Inflammatory macrophage (primary cell): ENCODE results near the gene PLCG1.

Experiments
- DNase-seq, 2 donors: peaks; one replicate each; pipeline ENCODE4 v3.0.0-alpha.2; 2020 to 2022

Gene PLCG1

DNA sequence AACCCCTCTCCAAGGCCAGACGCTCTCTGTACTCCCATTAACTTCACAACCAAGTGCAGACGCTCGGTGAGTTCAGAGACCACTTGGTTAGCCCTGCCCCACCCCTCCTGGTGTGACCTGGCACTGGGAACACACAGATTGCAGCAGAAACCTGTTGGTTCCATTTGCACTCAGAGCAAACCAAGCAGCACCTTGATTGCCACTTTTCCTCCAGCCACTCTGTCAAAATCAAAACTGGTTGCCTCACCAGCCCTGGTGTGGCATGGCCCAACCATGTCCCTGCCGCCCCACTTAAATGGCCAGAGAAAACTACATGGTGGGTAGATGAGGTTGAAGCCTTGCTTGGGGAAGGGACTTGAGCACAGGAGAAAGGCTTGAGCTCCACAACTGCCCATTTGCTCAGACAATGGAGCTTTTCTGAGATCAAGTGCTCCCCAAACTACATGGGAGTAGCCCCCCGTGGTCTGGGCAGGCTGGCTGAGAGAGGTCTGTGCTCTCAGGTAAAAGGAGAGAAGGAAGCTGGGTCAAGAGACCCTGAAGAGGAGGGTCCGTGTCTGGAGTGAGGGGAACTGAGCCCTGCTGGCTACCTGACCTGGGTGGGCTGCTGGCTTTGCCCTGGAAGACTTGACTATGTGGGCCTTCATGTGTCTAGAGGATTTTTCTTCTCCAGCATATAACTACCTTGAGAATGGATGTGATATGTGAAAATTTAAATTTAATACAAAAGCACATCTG, 43.4 kb downstream of the PLCG1 start:
- DNase-seq: no peak

DNA sequence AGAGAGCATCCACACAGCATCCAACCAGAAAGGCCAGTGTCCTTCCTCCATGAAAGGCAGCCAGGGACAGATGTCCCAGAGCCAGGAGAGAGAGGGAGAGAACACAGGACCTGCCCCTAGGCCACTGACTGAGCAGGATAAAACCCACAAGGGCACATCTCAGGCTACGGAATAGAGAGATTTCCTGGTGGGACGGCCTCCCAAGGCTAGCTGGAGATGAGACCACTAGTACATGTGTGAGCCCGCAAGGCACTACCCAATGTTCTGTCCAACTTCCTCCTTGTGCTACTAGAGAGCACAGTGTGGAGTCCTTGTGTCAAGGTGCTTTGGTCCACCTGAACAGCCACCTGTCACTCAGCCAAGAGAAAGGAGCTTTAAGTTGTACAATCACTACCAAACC, 44.2 kb downstream of the PLCG1 start:
- no peak for DNase-seq

DNA sequence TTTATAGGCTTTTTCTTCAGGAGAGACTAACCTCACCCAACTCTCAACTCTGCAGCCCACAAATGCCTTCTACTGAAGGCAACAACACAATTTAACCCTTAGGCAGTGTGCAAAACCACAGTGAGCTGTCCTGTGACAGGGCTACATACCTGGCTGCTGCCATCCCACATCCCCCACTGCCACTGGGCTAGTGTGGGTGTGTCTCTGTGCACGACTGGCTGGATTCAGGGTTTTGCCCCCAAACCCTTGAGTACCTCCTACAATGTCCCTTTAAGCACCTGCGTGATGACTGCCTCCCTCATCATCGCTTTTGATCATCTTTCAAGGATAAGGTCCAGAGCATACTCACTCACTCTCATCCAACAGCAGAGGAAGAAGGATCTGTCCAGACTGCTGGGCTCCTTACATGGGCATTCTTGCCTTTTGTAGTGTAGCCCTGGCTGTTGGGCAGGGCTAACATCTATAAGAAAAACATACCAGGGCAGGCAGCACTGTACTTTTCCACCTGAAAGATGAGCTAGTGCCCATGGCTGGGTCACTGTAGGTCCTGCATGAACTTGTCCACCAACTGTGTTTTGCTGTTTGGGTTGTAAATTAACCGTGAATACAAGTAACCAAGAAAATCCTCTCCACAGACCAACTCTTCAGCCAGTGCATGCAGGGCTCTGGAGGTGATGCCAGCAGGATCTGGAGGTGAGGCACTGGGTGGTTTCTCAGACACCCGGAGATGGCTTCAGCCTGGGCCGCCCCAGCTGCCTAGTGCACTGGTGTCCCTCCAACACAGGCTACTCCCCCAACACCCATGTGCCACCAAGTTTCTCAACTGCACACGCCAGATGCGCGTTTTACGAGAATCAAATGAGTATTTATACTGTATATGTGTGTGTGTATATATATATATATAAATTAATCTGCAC, 45.2 kb downstream of the PLCG1 start:
- DNase-seq: no peak

DNA sequence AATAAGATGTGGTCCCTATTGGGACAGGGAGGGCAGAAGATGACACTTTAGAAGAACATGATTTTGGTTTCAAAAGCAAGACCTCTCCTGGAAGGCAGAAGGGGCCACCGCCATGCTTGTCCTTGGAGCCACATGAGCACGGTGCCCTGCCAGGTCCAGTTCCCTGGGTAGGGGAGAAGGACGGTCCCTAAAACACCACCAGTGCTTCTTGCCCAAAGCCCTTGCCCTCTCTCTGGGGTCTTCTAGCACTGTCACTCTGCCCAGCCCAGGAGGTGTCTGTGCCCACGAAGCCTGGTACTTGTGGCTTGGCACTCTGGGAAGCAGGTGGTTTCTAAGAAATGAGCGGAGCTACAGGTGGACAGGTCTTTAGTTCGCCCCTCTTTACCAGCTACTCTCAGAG, 46.0 kb downstream of the PLCG1 start:
- DNase-seq: no peak

GRCh38 chr20:41183831-41184230, 46.5 kb downstream of the PLCG1 start:
- no peak for DNase-seq

GRCh38 chr20:41185013-41185757, 47.8 kb downstream of the PLCG1 start:
- DNase-seq: no peak

GRCh38 chr20:41187668-41188067, 50.3 kb downstream of the PLCG1 start:
- DNase-seq: no peak

DNA sequence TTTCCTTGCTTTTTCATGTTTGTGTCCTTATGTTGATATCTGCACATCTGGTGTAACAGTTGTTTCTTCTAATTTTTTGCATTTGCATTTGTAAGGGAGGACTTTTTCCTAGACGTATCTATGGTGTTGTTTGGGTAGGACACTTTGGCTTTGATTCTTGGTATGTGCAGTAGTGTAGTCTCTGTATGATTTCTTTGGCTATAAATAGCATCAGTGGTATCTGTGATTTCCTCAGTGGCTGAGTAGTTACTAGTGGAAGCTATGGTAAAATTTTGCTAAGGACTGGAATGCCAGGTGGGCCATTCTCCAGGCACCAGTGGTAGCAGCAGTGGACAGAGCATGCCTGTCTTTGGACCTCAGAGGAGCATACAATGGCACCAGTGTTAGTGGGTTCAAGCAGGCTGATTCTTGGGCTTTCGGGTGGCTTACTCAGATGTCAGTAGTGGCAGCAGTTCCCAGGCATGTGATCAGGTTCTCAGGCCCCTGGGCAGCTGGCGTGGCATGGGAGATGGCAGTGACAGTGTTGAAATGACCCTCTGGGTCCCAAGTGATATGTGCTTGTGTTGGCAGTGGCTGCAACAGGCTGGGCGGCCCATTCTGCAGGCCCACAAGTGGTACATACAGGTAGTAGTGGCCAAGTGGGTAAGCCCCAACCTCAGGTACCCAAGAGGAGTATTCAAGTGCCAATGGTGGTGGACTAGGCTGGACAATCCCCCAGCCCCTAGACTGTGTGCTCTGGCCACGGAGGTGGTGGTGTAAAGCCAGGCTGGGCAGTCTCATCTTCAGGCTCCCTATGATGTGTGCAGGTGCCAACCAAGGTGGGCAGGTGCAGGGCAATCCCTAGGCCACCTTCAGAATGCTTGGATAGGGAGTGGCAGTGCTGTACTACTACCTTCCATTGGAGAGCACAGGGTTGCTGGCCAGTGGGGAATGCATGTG, 54.5 kb downstream of the PLCG1 start:
- no peak for DNase-seq

DNA sequence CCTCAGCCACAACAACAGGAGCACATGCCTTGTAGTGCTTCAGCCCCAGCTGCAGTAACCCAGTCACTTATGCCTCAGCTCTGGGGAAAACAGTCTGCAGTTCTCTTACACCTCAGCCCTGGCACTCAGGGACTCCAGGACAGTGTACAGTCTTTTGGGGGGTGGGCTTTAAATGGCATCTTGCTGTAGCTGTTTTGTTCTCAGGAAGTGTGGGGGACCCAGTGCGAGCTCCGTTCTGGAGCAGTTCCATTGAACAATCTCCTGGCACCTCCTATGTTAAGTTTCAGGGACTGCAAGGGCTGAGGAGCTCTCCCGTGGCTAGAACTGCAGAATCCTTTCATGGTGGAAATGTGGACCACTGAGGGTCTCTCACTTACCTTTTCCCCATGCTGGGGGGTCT, 55.2 kb downstream of the PLCG1 start:
- DNase-seq: no peak

DNA sequence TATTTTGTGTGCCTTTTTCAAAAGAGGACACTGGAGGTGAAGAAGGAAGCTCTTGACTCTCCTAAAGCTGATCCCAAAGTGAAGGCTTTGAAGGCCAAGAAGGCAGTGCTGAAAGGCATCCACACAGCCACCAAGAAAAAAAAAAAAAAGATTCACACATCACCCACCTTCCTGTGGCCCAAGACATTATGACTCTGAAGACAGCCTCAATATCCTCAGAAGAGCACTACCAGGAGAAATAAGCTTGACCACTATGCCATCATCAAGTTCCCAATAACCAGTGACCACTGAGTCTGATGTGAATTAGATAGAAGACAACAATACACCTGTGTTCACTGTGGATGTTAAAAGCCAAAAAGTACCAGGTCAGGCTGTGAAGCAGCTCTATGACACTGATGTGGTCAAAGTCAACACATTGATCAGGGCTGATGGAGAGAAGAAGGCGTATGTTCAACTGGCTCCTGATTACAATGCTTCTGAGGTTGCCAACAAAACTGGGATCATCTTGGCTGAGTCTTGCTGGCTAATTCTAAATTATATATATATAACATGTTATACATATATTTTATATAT, 59.4 kb downstream of the PLCG1 start:
- DNase-seq: no peak

DNA sequence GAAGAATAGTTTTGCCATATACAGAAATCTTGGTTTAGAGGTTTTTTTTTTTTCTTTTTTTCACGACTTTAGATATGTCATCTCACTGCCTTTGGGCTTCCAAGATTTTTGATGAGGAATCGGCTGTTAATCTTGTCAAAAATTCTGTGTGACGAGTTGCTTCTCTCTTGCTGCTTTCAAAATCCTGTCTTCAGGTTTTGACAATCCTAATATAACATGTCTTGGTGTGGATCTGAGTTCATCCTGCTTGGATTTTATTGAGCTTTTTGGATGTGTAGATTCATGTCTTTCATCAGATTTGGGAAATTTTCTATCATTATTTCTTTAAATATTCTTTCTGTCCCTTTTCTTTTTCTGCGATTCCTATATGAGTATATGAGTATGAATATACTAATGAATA, 61.1 kb downstream of the PLCG1 start:
- no peak for DNase-seq

- DNase-seq: no peak
Observed at GRCh38 chr20:41200446-41201202, 63.3 kb downstream of the PLCG1 start.

- DNase-seq: no peak
Observed at GRCh38 chr20:41201760-41202159, 64.4 kb downstream of the PLCG1 start.

- DNase-seq: no peak
Observed at GRCh38 chr20:41202426-41202825, 65.1 kb downstream of the PLCG1 start.

GRCh38 chr20:41203660-41204059, 66.3 kb downstream of the PLCG1 start:
- no peak for DNase-seq

GRCh38 chr20:41204304-41205265, 67.2 kb downstream of the PLCG1 start:
- no peak for DNase-seq

DNA sequence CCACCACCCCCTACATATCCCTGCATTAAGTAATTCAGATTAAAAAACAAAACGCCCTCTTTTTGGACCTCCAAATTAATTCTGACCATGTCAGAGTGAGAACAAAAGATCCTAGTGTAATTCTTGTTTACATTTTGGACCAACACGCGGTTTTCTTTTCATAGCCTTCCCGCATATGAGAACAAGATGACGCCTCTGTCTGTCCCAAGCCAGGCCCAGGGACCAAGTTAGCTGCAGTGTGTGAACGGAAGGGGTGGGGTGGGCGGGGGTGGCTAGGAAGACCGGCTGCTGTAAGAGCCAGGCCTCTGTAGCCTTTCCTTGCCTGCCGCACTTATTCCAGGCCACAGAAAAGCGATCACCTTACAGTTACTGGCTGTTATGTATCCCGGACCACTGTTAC, 68.0 kb downstream of the PLCG1 start:
- no peak for DNase-seq

DNA sequence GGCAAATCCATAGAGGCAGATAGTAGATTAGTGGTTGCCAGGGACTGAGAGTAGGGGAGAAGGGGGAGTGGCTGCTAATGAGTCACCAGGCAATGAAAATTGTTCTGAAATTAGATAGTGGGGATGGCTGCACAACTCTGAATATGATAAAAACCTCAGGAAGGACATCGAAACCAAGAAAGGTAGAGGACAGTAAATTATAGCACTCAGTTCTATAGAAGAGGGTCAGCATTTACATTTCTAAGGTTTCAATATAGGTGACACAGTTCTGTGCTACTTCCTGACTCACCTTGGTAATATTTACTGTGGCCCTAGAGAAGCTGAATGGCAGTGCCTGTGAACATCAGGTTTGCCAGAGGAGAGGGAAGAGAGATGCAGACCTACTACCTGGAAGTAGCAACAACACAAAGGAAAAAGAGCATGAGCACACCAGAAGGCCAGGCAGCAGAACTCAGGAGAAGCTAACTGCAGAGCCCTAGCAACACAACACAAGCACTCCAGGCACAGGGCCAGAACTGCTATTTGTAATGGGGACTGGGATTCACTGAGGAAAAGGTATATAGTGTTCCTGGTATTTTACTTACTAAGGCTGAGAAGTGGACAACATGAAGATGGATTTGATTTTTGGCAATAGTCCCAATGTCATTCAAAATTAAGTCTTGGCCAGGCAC, 75.9 kb downstream of the PLCG1 start:
- no peak for DNase-seq

DNA sequence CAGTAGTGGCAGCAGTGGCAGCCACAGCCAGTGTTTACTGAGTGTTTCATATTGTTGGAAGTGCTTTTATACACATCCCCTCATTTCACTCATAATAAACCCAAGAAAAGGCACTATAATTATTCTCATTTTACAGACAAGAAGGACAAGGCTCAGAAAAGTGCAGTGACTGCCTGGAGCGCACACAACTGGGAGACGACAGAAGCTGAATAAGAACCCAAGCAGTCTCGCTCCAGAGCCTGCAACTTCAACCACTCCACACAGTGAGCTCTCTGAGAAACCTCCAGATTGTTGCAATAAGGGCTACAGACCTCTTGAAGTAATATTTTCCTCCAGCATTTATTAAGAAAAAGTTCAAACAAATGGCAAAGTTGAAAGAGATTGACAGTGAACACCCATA, 76.9 kb downstream of the PLCG1 start:
- DNase-seq: no peak
